GM23338 (cell line): Measurements from ENCODE around the gene GLMP. TPM values are rescaled to one million over a fixed set of nuclear protein-coding genes. Genes with fewer than 3 reads are reported as not detected.

Experiments
- ATAC-seq: fragments of 200-7000 bp; cut with Tn5 transposase; 3 replicates; pipeline ENCODE4 v1.9.1; 2020
- DNase-seq: peaks from one replicate; pipeline ENCODE4 v3.0.0-alpha.2; 2015; ENCODE audit warnings: low spot score
- H2AFZ ChIP-seq: fragments of 200-600 bp; sonication (generic); 2 replicates; pipeline ENCODE4 v1.8.0; 2016; ENCODE audit warnings: antibody characterized with exemption, mild to moderate bottlenecking, moderate library complexity
- H3F3A ChIP-seq: fragments of 200-600 bp; sonication (generic); replicated peaks from 2 replicates; pipeline ENCODE4 v1.8.0; 2017; ENCODE audit warnings: antibody characterized with exemption, mixed run types, low read depth
- H3K27ac ChIP-seq: fragments of 200-600 bp; sonication (generic); 2 replicates; pipeline ENCODE4 v1.6.1; 2016; ENCODE audit warnings: low read depth
- H3K27me3 ChIP-seq: fragments of 200-600 bp; sonication (generic); 2 replicates; pipeline ENCODE4 v1.8.0; 2016; ENCODE audit warnings: mild to moderate bottlenecking, mixed run types, moderate library complexity; ENCODE audit not compliant: insufficient read depth
- H3K36me3 ChIP-seq: fragments of 200-600 bp; sonication (generic); 2 replicates; pipeline ENCODE4 v1.8.0; 2016; ENCODE audit warnings: mild to moderate bottlenecking; ENCODE audit not compliant: insufficient read depth
- H3K4me1 ChIP-seq: fragments of 200-600 bp; sonication (generic); 2 replicates; pipeline ENCODE4 v1.8.0; 2016; ENCODE audit warnings: mild to moderate bottlenecking, moderate library complexity; ENCODE audit not compliant: insufficient read depth
- H3K4me2 ChIP-seq: fragments of 200-600 bp; sonication (generic); 2 replicates; pipeline ENCODE4 v1.7.1; 2017; ENCODE audit warnings: mixed run types
- H3K4me3 ChIP-seq: fragments of 200-600 bp; sonication (generic); 2 replicates; pipeline ENCODE4 v1.6.1; 2016; ENCODE audit warnings: mixed run types
- H3K79me2 ChIP-seq: fragments of 200-600 bp; sonication (generic); replicated peaks from 2 replicates; pipeline ENCODE4 v1.8.0; 2017; ENCODE audit warnings: mild to moderate bottlenecking; ENCODE audit not compliant: insufficient read depth
- H3K9me2 ChIP-seq: fragments of 200-600 bp; sonication (generic); 2 replicates; pipeline ENCODE4 v1.8.0; 2017; ENCODE audit not compliant: insufficient read depth
- H4K20me1 ChIP-seq: fragments of 200-600 bp; sonication (generic); replicated peaks from 2 replicates; pipeline ENCODE4 v1.8.0; 2017; ENCODE audit warnings: mild to moderate bottlenecking; ENCODE audit not compliant: insufficient read depth
- H3K27ac Mint-ChIP-seq: 2 replicates; pipeline ENCODE4 v1.8.0; 2020; ENCODE audit warnings: inconsistent platforms, mild to moderate bottlenecking, moderate library complexity, mixed read lengths
- H3K27me3 Mint-ChIP-seq: 3 replicates; pipeline ENCODE4 v1.8.0; 2022; ENCODE audit warnings: low read depth, mild to moderate bottlenecking, moderate library complexity, mixed read lengths, inconsistent platforms; ENCODE audit not compliant: insufficient read depth, poor library complexity
- H3K36me3 Mint-ChIP-seq: 3 replicates; pipeline ENCODE4 v1.8.0; 2021; ENCODE audit warnings: low read depth, mild to moderate bottlenecking, inconsistent platforms, moderate library complexity, mixed read lengths
- H3K4me1 Mint-ChIP-seq: 3 replicates; pipeline ENCODE4 v1.8.0; 2020; ENCODE audit warnings: mild to moderate bottlenecking, inconsistent platforms, mixed read lengths
- H3K4me3 Mint-ChIP-seq: 3 replicates; pipeline ENCODE4 v1.8.0; 2021; ENCODE audit warnings: moderate library complexity, mild to moderate bottlenecking, inconsistent platforms, mixed read lengths
- H3K9me3 Mint-ChIP-seq: 3 replicates; pipeline ENCODE4 v1.8.0; 2020; ENCODE audit warnings: moderate library complexity, mild to moderate bottlenecking, inconsistent platforms, mixed read lengths
- CREB1 ChIP-seq: fragments of 250-450 bp; sonication (Bioruptor Pico); IDR thresholded peaks from 2 replicates; pipeline ENCODE4 v1.5.0; 2020; ENCODE audit warnings: low read depth, mild to moderate bottlenecking, moderate library complexity
- CTCF ChIP-seq, 2 experiments: fragments of 200-600 bp in 1 of 2; sonication (generic) in 1 of 2; conservative IDR thresholded peaks; 2 replicates each; pipeline versions ENCODE4 v1.5.1 to v1.6.1; 2016 to 2017; ENCODE audit warnings: antibody characterized with exemption in 2 of 2, low read depth in 2 of 2, mild to moderate bottlenecking in 2 of 2, moderate library complexity in 1 of 2
- ETS1 ChIP-seq: IDR thresholded peaks from 2 replicates; pipeline ENCODE4 v1.6.1; 2016; ENCODE audit warnings: antibody characterized with exemption
- EZH2phosphoT487 ChIP-seq: fragments of 200-600 bp; sonication (generic); IDR thresholded peaks from one replicate; pipeline ENCODE4 v1.8.1; 2018; ENCODE audit warnings: antibody characterized with exemption; ENCODE audit not compliant: unreplicated experiment
- NANOG ChIP-seq: IDR thresholded peaks from 2 replicates; pipeline ENCODE4 v1.6.1; 2016; ENCODE audit warnings: antibody characterized with exemption, borderline replicate concordance
- POLR2AphosphoS5 ChIP-seq: IDR thresholded peaks from 2 replicates; pipeline ENCODE4 v1.6.1; 2016; ENCODE audit warnings: antibody characterized with exemption, low read depth
- ZNF114 ChIP-seq: fragments of 250-450 bp; sonication (Bioruptor Pico); IDR thresholded peaks from 2 replicates; pipeline ENCODE4 v1.5.0; 2020; ENCODE audit warnings: mild to moderate bottlenecking, moderate library complexity
- ZNF331 ChIP-seq: fragments of 250-450 bp; sonication (Bioruptor Pico); IDR thresholded peaks from 2 replicates; pipeline ENCODE4 v1.5.0; 2020; ENCODE audit warnings: low read depth, mild to moderate bottlenecking, moderate library complexity
- ZNF462 ChIP-seq: fragments of 250-450 bp; sonication (Bioruptor Pico); IDR thresholded peaks from 2 replicates; pipeline ENCODE4 v1.5.0; 2020; ENCODE audit warnings: mild to moderate bottlenecking, moderate library complexity
- polyA plus RNA-seq: library from polyadenylated mRNA; unstranded; fragments of >200 nt; fragmentation: Nextera tagmentation; extraction: Ambion mirVana; gene quantifications from 2 replicates; pipeline ENCODE4 v1.2.1, GENCODE V29; 2016
- total RNA-seq: library from RNA; depleted of rRNA; stranded (reverse); fragments of >200 nt; shearing (Covaris generic); gene quantifications from 2 replicates; pipeline ENCODE4 v1.2.3, GENCODE V29; 2014

The GLMP gene
- total and polyA plus RNA-seq, 2 experiments from 2014 or later, result 33.6 to 41.9 TPM

GRCh38 chr1:156293895-156294294 lies 1.6 kb downstream of the GLMP start:
- no peak for ATAC-seq
- no peaks in the 10 kb centered on the region for H3K9me3 Mint-ChIP-seq
- no peak for DNase-seq
- no peak for TF ChIP-seq ZNF114
- no peak for TF ChIP-seq CREB1 (CRISPR knock-in tag)
- no peak for TF ChIP-seq POLR2AphosphoS5
- TF ChIP-seq ETS1, result no peak
- TF ChIP-seq NANOG, result no peak
- TF ChIP-seq EZH2phosphoT487, result no peak
- no peak for TF ChIP-seq CTCF (conservative IDR thresholded peaks at IDR 0.05; ENCODE audit: low read depth in 2 of 2)
- no peak for TF ChIP-seq ZNF462 (CRISPR knock-in tag)
- TF ChIP-seq ZNF331, result no peak
- H3K27ac Mint-ChIP-seq, result no peak overlapping the region
- Histone ChIP-seq H3K9me2 (no peaks in the 10 kb centered on the region), H3K36me3 (no peaks in the 10 kb centered on the region), H3K27me3 (no peaks in the 10 kb centered on the region), H3F3A (peaks cover 5% of the 10 kb centered on the region), H3K4me1 (no peaks in the 10 kb centered on the region; the same call in 1 of the 2 replicates), H4K20me1 (0 out of 2 replicates have a peak, but pooled peaks cover 2% of the 10 kb centered on the region), H3K27ac (no peak overlapping the region), H3K4me3 (no peak overlapping the region), H3K4me2 (no peak overlapping the region), H3K79me2 (no peaks in the 10 kb centered on the region), H2AFZ (no peak overlapping the region)
- H3K4me1 Mint-ChIP-seq, result peaks cover 5% of the 10 kb centered on the region
- H3K4me3 Mint-ChIP-seq, result no peak overlapping the region
- H3K27me3 Mint-ChIP-seq, result peaks cover 6% of the 10 kb centered on the region
- peaks cover 2% of the 10 kb centered on the region; the same call in 1 of the 3 replicates for H3K36me3 Mint-ChIP-seq
